ENCODE data around the gene MCF2L2.

Gene MCF2L2

GRCh38 chr3:183393625-183394024 lies 34.8 kb downstream of the MCF2L2 start:
- Histone ChIP-seq H2AFZ (no peak overlapping the region), H3K9me3 (ENCODE audit: control insufficient read depth, low read length) (no peaks in the 10 kb centered on the region), H3K27me3 (ENCODE audit: control insufficient read depth, insufficient read depth, low read length) (no peaks in the 10 kb centered on the region), H3K36me3 (ENCODE audit: control insufficient read depth, insufficient read depth, low read length) (no peaks in the 10 kb centered on the region), H3K27ac (no peak overlapping the region), H3K79me2 (peaks cover 14% of the 10 kb centered on the region), H3K4me3 (ENCODE audit: low read depth, low read length) (no peak overlapping the region), H3K4me1 (peaks cover 2% of the 10 kb centered on the region), H3K9ac (no peak overlapping the region), H3K4me2 (ENCODE audit: low read length) (no peak overlapping the region)
- TF ChIP-seq CTCF (IDR thresholded peaks at IDR 0.05), result no peak

GRCh38 chr3:183392186-183393034 lies 36.0 kb downstream of the MCF2L2 start:
- Histone ChIP-seq H3K4me3 (ENCODE audit: low read depth, low read length) (no peak overlapping the region), H3K4me1 (peaks cover 2% of the 10 kb centered on the region), H3K9ac (no peak overlapping the region), H3K4me2 (ENCODE audit: low read length) (no peak overlapping the region), H3K27ac (no peak overlapping the region), H3K79me2 (peaks cover 14% of the 10 kb centered on the region), H3K36me3 (ENCODE audit: control insufficient read depth, insufficient read depth, low read length) (no peaks in the 10 kb centered on the region), H2AFZ (no peak overlapping the region), H3K27me3 (ENCODE audit: control insufficient read depth, insufficient read depth, low read length) (no peaks in the 10 kb centered on the region), H3K9me3 (ENCODE audit: control insufficient read depth, low read length) (no peaks in the 10 kb centered on the region)
- no peak for TF ChIP-seq CTCF (IDR thresholded peaks at IDR 0.05)

GRCh38 chr3:183391460-183391859 lies 37.0 kb downstream of the MCF2L2 start:
- TF ChIP-seq CTCF (IDR thresholded peaks at IDR 0.05), result no peak
- no peak overlapping the region for H3K9ac ChIP-seq
- H3K79me2 ChIP-seq, result peaks cover 9% of the 10 kb centered on the region
- H3K4me2 ChIP-seq (ENCODE audit: low read length), result no peak overlapping the region
- H3K27me3 ChIP-seq (ENCODE audit: control insufficient read depth, insufficient read depth, low read length), result no peaks in the 10 kb centered on the region
- H3K4me3 ChIP-seq (ENCODE audit: low read depth, low read length), result no peak overlapping the region
- H3K36me3 ChIP-seq (ENCODE audit: control insufficient read depth, insufficient read depth, low read length), result no peaks in the 10 kb centered on the region
- H3K4me1 ChIP-seq, result peaks cover 8% of the 10 kb centered on the region
- H3K9me3 ChIP-seq (ENCODE audit: control insufficient read depth, low read length), result no peaks in the 10 kb centered on the region
- H2AFZ ChIP-seq, result no peak overlapping the region
- no peak overlapping the region for H3K27ac ChIP-seq

GRCh38 chr3:183390844-183391243 lies 37.6 kb downstream of the MCF2L2 start:
- Histone ChIP-seq H3K27me3 (ENCODE audit: control insufficient read depth, insufficient read depth, low read length) (no peaks in the 10 kb centered on the region), H3K27ac (no peak overlapping the region), H3K4me2 (ENCODE audit: low read length) (no peak overlapping the region), H3K36me3 (ENCODE audit: control insufficient read depth, insufficient read depth, low read length) (no peaks in the 10 kb centered on the region), H3K4me1 (peaks cover 12% of the 10 kb centered on the region), H2AFZ (no peak overlapping the region), H3K79me2 (peaks cover 9% of the 10 kb centered on the region), H3K9me3 (ENCODE audit: control insufficient read depth, low read length) (no peaks in the 10 kb centered on the region), H3K4me3 (ENCODE audit: low read depth, low read length) (no peak overlapping the region), H3K9ac (no peak overlapping the region)
- TF ChIP-seq CTCF (IDR thresholded peaks at IDR 0.05), result no peak
